Peyer's patch (tissue), 4 donors: ENCODE data around the gene HECTD2.

Experiments used
- CTCF ChIP-seq, 6 experiments: fragments of 450-650 bp in 4 of 6; fragments of 200-600 bp in 2 of 6; sonication (generic) in 1 of 6; IDR thresholded peaks; one replicate each; pipeline ENCODE4 v1.5.1; 2017 to 2019; ENCODE audit warnings: antibody characterized with exemption in 6 of 6, mild to moderate bottlenecking in 3 of 6, moderate library complexity in 1 of 6
- POLR2A ChIP-seq, 2 donors: fragments of 450-650 bp; IDR thresholded peaks; one replicate each; pipeline ENCODE4 v1.5.1; 2017; ENCODE audit warnings: antibody characterized with exemption in 2 of 2, mild to moderate bottlenecking in 2 of 2, moderate library complexity in 2 of 2

- TF ChIP-seq CTCF (IDR thresholded peaks at IDR 0.05) (no peak), POLR2A (IDR thresholded peaks at IDR 0.05) (no peak)
Measured at GRCh38 chr10:91564026-91564425, 153.9 kb downstream of the HECTD2 start.
